ENCODE data around the gene LOXL3.
A peak's percentile ranks its signal among the peaks of the same experiment; 100 is the strongest.

Gene LOXL3

GRCh38 chr2:74502720-74503505 is 50.8 kb downstream of the LOXL3 start:
- peak overlapping the region; percentile 57 for H3K4me3 ChIP-seq (ENCODE audit: insufficient read length, low read depth)
- H3K36me3 ChIP-seq (ENCODE audit: insufficient read depth, insufficient read length, low read length): peaks cover 18% of the 10 kb centered on the region
- peaks cover 65% of the 10 kb centered on the region for H3K27me3 ChIP-seq (ENCODE audit: insufficient read depth, insufficient read length)
- no peaks in the 10 kb centered on the region for H3K9me3 ChIP-seq (ENCODE audit: insufficient read depth, low read length)
- TF ChIP-seq YY1 (IDR thresholded peaks at IDR 0.05; ENCODE audit: insufficient read depth, insufficient read length) (no peak), SUZ12 (IDR thresholded peaks at IDR 0.05; ENCODE audit: extremely low read depth, insufficient read depth, insufficient read length) (no peak)
- H3K4me1 ChIP-seq (ENCODE audit: insufficient read depth, insufficient read length): peaks cover 28% of the 10 kb centered on the region
- no peak for DNase-seq (ENCODE audit: low read depth, low spot score)
- H3K9ac ChIP-seq (ENCODE audit: insufficient read length, low read depth): peak overlapping the region; percentile 79

- peaks cover 31% of the 10 kb centered on the region for H3K4me1 ChIP-seq (ENCODE audit: insufficient read depth, insufficient read length)
- TF ChIP-seq SUZ12 (IDR thresholded peaks at IDR 0.05; ENCODE audit: extremely low read depth, insufficient read depth, insufficient read length) (no peak), ZNF274 (IDR thresholded peaks at IDR 0.05; ENCODE audit: low read depth, low read length) (no peak), YY1 (IDR thresholded peaks at IDR 0.05; ENCODE audit: insufficient read depth, insufficient read length) (no peak)
- H3K4me3 ChIP-seq (ENCODE audit: insufficient read length, low read depth): peak overlapping the region; percentile 57
- peaks cover 71% of the 10 kb centered on the region for H3K27me3 ChIP-seq (ENCODE audit: insufficient read depth, insufficient read length)
- no peaks in the 10 kb centered on the region for H3K9me3 ChIP-seq (ENCODE audit: insufficient read depth, low read length)
- peaks cover 18% of the 10 kb centered on the region for H3K36me3 ChIP-seq (ENCODE audit: insufficient read depth, insufficient read length, low read length)
- no peak for DNase-seq (ENCODE audit: low read depth, low spot score)
- peak overlapping the region; percentile 79 for H3K9ac ChIP-seq (ENCODE audit: insufficient read length, low read depth)
These were observed 51.5 kb downstream of the LOXL3 start for GRCh38 chr2:74502147-74502719.

DNA sequence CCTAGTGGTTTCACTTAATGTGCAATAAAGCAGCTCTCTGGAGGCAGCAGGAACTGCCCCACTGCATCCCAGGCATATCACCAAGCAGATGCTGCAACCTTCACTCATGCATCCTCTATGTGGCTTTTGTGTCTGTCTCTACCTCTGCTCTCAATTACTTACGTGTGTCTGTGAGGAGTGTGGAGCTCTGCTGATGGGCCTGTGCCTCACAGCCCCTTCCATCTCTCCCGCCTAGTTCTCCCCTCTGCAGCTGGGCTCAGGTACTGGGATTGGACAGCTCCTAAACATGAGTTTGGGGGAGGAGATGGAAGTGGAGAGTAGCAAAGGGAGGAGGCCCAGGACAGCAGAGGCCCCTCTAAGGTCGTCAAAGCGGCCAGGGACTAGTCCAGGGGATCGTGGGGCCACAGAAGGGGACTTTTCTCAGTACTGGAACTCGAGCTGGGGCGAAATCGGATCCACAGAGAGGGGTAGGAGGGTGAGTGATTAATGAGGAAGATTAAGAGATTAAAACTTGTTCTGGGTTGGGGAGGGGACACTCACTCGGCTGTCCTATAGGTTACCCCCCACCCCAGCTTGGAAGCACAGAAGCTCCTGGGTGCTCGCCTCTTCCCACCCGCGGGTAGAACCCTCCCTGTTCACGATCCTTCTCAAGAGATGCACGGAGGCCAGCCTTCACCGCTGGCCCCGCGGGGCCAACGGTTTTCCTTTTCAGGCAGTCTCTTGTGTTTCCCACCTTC is 52.2 kb downstream of the LOXL3 start:
- Histone ChIP-seq H3K4me3 (ENCODE audit: insufficient read length, low read depth) (no peak overlapping the region), H3K9ac (ENCODE audit: insufficient read length, low read depth) (no peak overlapping the region), H3K9me3 (ENCODE audit: insufficient read depth, low read length) (no peaks in the 10 kb centered on the region), H3K36me3 (ENCODE audit: insufficient read depth, insufficient read length, low read length) (peaks cover 16% of the 10 kb centered on the region), H3K27me3 (ENCODE audit: insufficient read depth, insufficient read length) (peaks cover 79% of the 10 kb centered on the region), H3K4me1 (ENCODE audit: insufficient read depth, insufficient read length) (peaks cover 31% of the 10 kb centered on the region)
- TF ChIP-seq ZNF274 (IDR thresholded peaks at IDR 0.05; ENCODE audit: low read depth, low read length) (no peak), YY1 (IDR thresholded peaks at IDR 0.05; ENCODE audit: insufficient read depth, insufficient read length) (no peak), SUZ12 (IDR thresholded peaks at IDR 0.05; ENCODE audit: extremely low read depth, insufficient read depth, insufficient read length) (no peak)
- no peak for DNase-seq (ENCODE audit: low read depth, low spot score)

DNA sequence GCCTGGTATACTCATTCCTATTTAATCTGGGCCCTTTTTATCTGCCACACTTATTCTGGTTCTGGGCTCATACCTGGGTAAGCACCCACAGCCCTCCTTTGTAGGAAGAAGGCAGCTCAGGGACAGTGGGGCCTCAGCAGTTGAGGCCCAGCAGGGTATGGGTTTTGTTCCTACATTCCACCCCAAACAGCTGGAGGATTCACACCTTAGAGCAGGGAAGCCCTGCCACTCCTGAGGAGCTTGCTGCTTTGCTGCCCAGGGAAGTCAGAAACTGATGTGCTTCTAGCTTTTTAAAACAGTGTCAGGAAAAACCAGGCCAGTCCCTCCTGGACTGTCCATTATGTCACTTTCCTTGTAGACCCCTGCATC is 53.2 kb downstream of the LOXL3 start:
- Histone ChIP-seq H3K9me3 (ENCODE audit: insufficient read depth, low read length) (no peaks in the 10 kb centered on the region), H3K27me3 (ENCODE audit: insufficient read depth, insufficient read length) (peaks cover 88% of the 10 kb centered on the region), H3K9ac (ENCODE audit: insufficient read length, low read depth) (no peak overlapping the region), H3K4me3 (ENCODE audit: insufficient read length, low read depth) (no peak overlapping the region), H3K36me3 (ENCODE audit: insufficient read depth, insufficient read length, low read length) (peaks cover 10% of the 10 kb centered on the region), H3K4me1 (ENCODE audit: insufficient read depth, insufficient read length) (peaks cover 26% of the 10 kb centered on the region)
- TF ChIP-seq YY1 (IDR thresholded peaks at IDR 0.05; ENCODE audit: insufficient read depth, insufficient read length): no peak
- TF ChIP-seq ZNF274 (IDR thresholded peaks at IDR 0.05; ENCODE audit: low read depth, low read length): no peak
- no peak for TF ChIP-seq SUZ12 (IDR thresholded peaks at IDR 0.05; ENCODE audit: extremely low read depth, insufficient read depth, insufficient read length)
- DNase-seq (ENCODE audit: low read depth, low spot score): no peak

DNA sequence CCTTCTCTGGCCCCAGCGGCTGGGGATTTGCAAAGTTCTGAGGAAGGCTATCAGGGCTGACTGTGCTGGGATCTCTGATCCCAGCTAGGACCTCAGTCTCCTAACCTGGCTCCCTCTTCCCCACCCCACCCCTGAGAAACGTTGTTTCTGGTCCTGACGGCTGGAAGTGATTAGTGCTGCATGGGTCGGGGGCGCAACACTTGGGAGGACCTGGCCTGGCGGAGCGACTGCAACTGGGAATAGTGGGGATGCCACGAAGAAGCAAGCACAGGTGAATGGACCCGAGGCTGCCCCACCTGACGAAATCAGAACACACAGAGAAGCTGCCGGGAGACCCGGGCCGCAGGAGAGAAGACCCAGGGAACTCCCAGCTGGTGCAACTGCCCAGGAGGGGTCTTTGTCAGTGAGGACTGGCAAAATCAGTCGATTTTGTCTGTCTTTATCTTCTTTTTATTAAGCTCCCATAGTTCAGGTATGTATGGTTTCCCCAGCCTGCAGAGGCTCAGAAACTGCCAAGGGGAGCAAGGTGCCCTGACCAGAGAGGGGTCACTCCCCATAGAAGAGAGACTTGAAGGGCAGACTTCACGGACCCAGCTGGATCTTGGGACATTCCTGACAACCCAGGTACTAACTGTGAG is 53.7 kb downstream of the LOXL3 start:
- Histone ChIP-seq H3K4me1 (ENCODE audit: insufficient read depth, insufficient read length) (peaks cover 23% of the 10 kb centered on the region), H3K9me3 (ENCODE audit: insufficient read depth, low read length) (no peaks in the 10 kb centered on the region), H3K36me3 (ENCODE audit: insufficient read depth, insufficient read length, low read length) (peaks cover 5% of the 10 kb centered on the region), H3K9ac (ENCODE audit: insufficient read length, low read depth) (no peak overlapping the region), H3K27me3 (ENCODE audit: insufficient read depth, insufficient read length) (peaks cover 92% of the 10 kb centered on the region), H3K4me3 (ENCODE audit: insufficient read length, low read depth) (peak overlapping the region; percentile 39)
- TF ChIP-seq ZNF274 (IDR thresholded peaks at IDR 0.05; ENCODE audit: low read depth, low read length): no peak
- TF ChIP-seq SUZ12 (IDR thresholded peaks at IDR 0.05; ENCODE audit: extremely low read depth, insufficient read depth, insufficient read length): no peak
- no peak for TF ChIP-seq YY1 (IDR thresholded peaks at IDR 0.05; ENCODE audit: insufficient read depth, insufficient read length)
- no peak for DNase-seq (ENCODE audit: low read depth, low spot score)

GRCh38 chr2:74499267-74499939 is 54.3 kb downstream of the LOXL3 start, which contains the start of gene LBX2:
Gene LBX2 (minus strand): TSS chr2:74499603. CDS start chr2:74499537, 66 bp downstream.
- H3K27me3 ChIP-seq (ENCODE audit: insufficient read depth, insufficient read length): peaks cover 92% of the 10 kb centered on the region
- no peak for DNase-seq (ENCODE audit: low read depth, low spot score)
- peaks cover 2% of the 10 kb centered on the region for H3K36me3 ChIP-seq (ENCODE audit: insufficient read depth, insufficient read length, low read length)
- no peaks in the 10 kb centered on the region for H3K9me3 ChIP-seq (ENCODE audit: insufficient read depth, low read length)
- peak within 1 kb of the TSS; percentile 50 for H3K9ac ChIP-seq (ENCODE audit: insufficient read length, low read depth)
- TF ChIP-seq SUZ12 (IDR thresholded peaks at IDR 0.05; ENCODE audit: extremely low read depth, insufficient read depth, insufficient read length) (peak; percentile 42), YY1 (IDR thresholded peaks at IDR 0.05; ENCODE audit: insufficient read depth, insufficient read length) (no peak)
- peak within 1 kb of the TSS; percentile 39 for H3K4me3 ChIP-seq (ENCODE audit: insufficient read length, low read depth)
- H3K4me1 ChIP-seq (ENCODE audit: insufficient read depth, insufficient read length): peaks cover 23% of the 10 kb centered on the region

All from NT2/D1 (cell line).